ENCODE measurements around the gene CYSRT1. TPM values are rescaled to one million over a fixed set of nuclear protein-coding genes. Genes with fewer than 3 reads are reported as not detected.

CYSRT1 gene
- polyA plus RNA-seq, 1 of the 3 experiments (the other 2 are of a cell fraction): 2.1 TPM

- TF ChIP-seq EZH2phosphoT487 (IDR thresholded peaks at IDR 0.05; ENCODE audit: borderline replicate concordance, low read depth) (no peak), NRF1 (IDR thresholded peaks at IDR 0.05; ENCODE audit: low read depth, low read length) (no peak), TCF12 (IDR thresholded peaks at IDR 0.05) (no peak), GABPA (IDR thresholded peaks at IDR 0.05; ENCODE audit: low read depth) (no peak), FOXM1 (IDR thresholded peaks at IDR 0.05; ENCODE audit: low read depth) (no peak), CTCF (IDR thresholded peaks at IDR 0.05) (no peak)
- Histone ChIP-seq H3K9me3 (no peaks in the 10 kb centered on the region), H3K9ac (no peak overlapping the region), H2AFZ (ENCODE audit: low read depth) (no peak overlapping the region), H3K27ac (ENCODE audit: low read depth in 2 of 2, low read length in 1 of 2) (no peak overlapping the region), H3K4me2 (no peak overlapping the region), H3K27me3 (ENCODE audit: insufficient read depth) (no peaks in the 10 kb centered on the region), H3F3A (replicated peaks; ENCODE audit: insufficient read depth) (peaks cover 11% of the 10 kb centered on the region), H3K9me2 (no peaks in the 10 kb centered on the region), H3K4me3 (ENCODE audit: low read depth in 2 of 2, low read length in 1 of 2) (no peak overlapping the region), H4K20me1 (ENCODE audit: insufficient read depth) (no peaks in the 10 kb centered on the region), H3K4me1 (ENCODE audit: control insufficient read depth in 1 of 2, insufficient read depth in 2 of 2, low read depth in 1 of 2, low read length in 1 of 2) (peaks cover 0 to 34% of the 10 kb centered on the region in 2 experiments; a peak in 1 of 4 replicates), H3K79me2 (ENCODE audit: insufficient read depth) (no peaks in the 10 kb centered on the region), H3K36me3 (replicated peaks in 1 of 2; ENCODE audit: control insufficient read depth in 1 of 2, insufficient read depth in 2 of 2, low read length in 1 of 2) (no peaks in the 10 kb centered on the region)
- DNase-seq: no peak
- CTCF ChIA-PET: no interaction called here
- POLR2A ChIA-PET: no interaction called here
- 93% methylated on average over 19 of the region's 23 CpGs for WGBS (ENCODE audit: low lambda C conversion rate)
Observed at GRCh38 chr9:137231372-137232039, 6.5 kb downstream of the CYSRT1 start.

GRCh38 chr9:137232101-137232500 lies 7.1 kb downstream of the CYSRT1 start:
- POLR2A ChIA-PET: no interaction called here
- Histone ChIP-seq H3K36me3 (replicated peaks in 1 of 2; ENCODE audit: control insufficient read depth in 1 of 2, insufficient read depth in 2 of 2, low read length in 1 of 2) (no peaks in the 10 kb centered on the region), H2AFZ (ENCODE audit: low read depth) (no peak overlapping the region), H3K9ac (no peak overlapping the region), H3K27me3 (ENCODE audit: insufficient read depth) (no peaks in the 10 kb centered on the region), H3K4me1 (ENCODE audit: control insufficient read depth in 1 of 2, insufficient read depth in 2 of 2, low read depth in 1 of 2, low read length in 1 of 2) (peaks cover 0 to 33% of the 10 kb centered on the region in 2 experiments; a peak in 1 of 4 replicates), H3K79me2 (ENCODE audit: insufficient read depth) (no peaks in the 10 kb centered on the region), H3K27ac (ENCODE audit: low read depth in 2 of 2, low read length in 1 of 2) (no peak overlapping the region), H3K4me2 (no peak overlapping the region), H3K9me2 (no peaks in the 10 kb centered on the region), H3K4me3 (ENCODE audit: low read depth in 2 of 2, low read length in 1 of 2) (no peak overlapping the region), H3F3A (replicated peaks; ENCODE audit: insufficient read depth) (peaks cover 7% of the 10 kb centered on the region), H4K20me1 (ENCODE audit: insufficient read depth) (no peaks in the 10 kb centered on the region), H3K9me3 (no peaks in the 10 kb centered on the region)
- TF ChIP-seq CHD2 (IDR thresholded peaks at IDR 0.05; ENCODE audit: low read length, partially characterized antibody): no peak
- no peak for TF ChIP-seq SIN3A (IDR thresholded peaks at IDR 0.05; ENCODE audit: borderline replicate concordance, low read depth, low read length)
- TF ChIP-seq CTCF (IDR thresholded peaks at IDR 0.05): no peak
- TF ChIP-seq, protein P1, sequence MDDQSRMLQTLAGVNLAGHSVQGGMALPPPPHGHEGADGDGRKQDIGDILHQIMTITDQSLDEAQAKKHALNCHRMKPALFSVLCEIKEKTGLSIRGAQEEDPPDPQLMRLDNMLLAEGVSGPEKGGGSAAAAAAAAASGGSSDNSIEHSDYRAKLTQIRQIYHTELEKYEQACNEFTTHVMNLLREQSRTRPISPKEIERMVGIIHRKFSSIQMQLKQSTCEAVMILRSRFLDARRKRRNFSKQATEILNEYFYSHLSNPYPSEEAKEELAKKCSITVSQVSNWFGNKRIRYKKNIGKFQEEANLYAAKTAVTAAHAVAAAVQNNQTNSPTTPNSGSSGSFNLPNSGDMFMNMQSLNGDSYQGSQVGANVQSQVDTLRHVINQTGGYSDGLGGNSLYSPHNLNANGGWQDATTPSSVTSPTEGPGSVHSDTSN (IDR thresholded peaks at IDR 0.05): no peak
- TF ChIP-seq RFX5 (IDR thresholded peaks at IDR 0.05; ENCODE audit: low read length): no peak
- TF ChIP-seq TAF1 (IDR thresholded peaks at IDR 0.05; ENCODE audit: borderline replicate concordance, low read depth, low read length): no peak
- no peak for TF ChIP-seq TCF12 (IDR thresholded peaks at IDR 0.05)
- TF ChIP-seq MXI1 (IDR thresholded peaks at IDR 0.05; ENCODE audit: low read depth, low read length): no peak
- TF ChIP-seq, protein P2, sequence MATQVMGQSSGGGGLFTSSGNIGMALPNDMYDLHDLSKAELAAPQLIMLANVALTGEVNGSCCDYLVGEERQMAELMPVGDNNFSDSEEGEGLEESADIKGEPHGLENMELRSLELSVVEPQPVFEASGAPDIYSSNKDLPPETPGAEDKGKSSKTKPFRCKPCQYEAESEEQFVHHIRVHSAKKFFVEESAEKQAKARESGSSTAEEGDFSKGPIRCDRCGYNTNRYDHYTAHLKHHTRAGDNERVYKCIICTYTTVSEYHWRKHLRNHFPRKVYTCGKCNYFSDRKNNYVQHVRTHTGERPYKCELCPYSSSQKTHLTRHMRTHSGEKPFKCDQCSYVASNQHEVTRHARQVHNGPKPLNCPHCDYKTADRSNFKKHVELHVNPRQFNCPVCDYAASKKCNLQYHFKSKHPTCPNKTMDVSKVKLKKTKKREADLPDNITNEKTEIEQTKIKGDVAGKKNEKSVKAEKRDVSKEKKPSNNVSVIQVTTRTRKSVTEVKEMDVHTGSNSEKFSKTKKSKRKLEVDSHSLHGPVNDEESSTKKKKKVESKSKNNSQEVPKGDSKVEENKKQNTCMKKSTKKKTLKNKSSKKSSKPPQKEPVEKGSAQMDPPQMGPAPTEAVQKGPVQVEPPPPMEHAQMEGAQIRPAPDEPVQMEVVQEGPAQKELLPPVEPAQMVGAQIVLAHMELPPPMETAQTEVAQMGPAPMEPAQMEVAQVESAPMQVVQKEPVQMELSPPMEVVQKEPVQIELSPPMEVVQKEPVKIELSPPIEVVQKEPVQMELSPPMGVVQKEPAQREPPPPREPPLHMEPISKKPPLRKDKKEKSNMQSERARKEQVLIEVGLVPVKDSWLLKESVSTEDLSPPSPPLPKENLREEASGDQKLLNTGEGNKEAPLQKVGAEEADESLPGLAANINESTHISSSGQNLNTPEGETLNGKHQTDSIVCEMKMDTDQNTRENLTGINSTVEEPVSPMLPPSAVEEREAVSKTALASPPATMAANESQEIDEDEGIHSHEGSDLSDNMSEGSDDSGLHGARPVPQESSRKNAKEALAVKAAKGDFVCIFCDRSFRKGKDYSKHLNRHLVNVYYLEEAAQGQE (IDR thresholded peaks at IDR 0.05; ENCODE audit: low read depth, low read length): no peak
- TF ChIP-seq YY1 (IDR thresholded peaks at IDR 0.05; ENCODE audit: low read depth): no peak
- TF ChIP-seq USF1 (IDR thresholded peaks at IDR 0.05; ENCODE audit: borderline replicate concordance, low read depth): no peak
- TF ChIP-seq MEF2A (IDR thresholded peaks at IDR 0.05; ENCODE audit: borderline replicate concordance, low read depth): no peak
- no peak for TF ChIP-seq GABPA (IDR thresholded peaks at IDR 0.05; ENCODE audit: low read depth)
- TF ChIP-seq NFIC (IDR thresholded peaks at IDR 0.05; ENCODE audit: borderline replicate concordance): no peak
- no peak for TF ChIP-seq FOXM1 (IDR thresholded peaks at IDR 0.05; ENCODE audit: low read depth)
- WGBS (ENCODE audit: low lambda C conversion rate): 64% methylated on average over 7 of the region's 10 CpGs
- CTCF ChIA-PET: no interaction called here
- no peak for DNase-seq
